ENCODE measurements around the gene REX1BD.
"Not testable (repeated sequence)": the region's sequence is repeated elsewhere in the genome, so short reads cannot be mapped to it uniquely, and the experiment has no call there.

Gene REX1BD

DNA sequence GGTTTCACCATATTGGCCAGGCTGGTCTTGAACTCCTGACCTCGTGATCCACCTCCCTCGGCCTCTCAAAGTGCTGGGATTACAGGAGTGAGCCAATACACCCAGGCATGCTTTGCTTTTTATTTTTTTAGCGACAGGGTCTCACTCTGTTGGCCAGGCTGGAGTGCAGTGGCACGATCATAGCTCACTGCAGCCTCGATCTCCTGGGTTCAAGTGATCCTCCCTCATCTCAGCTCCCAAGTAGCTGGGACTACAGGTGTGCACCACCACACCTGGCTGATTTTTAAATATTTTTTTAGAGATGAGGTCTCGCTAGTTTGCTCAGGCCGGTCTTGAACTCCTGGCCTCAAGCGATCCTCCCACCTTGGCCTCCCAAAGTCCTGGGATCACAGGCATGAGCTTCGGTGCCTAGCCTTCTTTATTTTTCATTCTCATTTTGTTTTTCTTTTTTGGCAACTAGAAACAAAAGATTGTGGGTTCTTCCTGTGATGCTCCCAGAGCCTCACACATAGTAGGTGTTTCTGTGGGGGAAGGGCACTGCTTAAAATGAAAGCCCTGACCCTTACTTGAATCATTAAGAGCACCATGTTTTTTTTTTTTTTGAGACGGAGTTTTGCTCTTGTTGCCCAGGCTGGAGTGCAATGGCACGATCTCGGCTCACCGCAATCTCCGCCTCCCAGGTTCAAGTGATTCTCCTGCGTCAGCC, 12.2 kb downstream of the REX1BD start:
- not testable (repeated sequence) for DNase-seq (ENCODE audit: low read depth in 2 of 2, low spot score in 1 of 2)

DNA sequence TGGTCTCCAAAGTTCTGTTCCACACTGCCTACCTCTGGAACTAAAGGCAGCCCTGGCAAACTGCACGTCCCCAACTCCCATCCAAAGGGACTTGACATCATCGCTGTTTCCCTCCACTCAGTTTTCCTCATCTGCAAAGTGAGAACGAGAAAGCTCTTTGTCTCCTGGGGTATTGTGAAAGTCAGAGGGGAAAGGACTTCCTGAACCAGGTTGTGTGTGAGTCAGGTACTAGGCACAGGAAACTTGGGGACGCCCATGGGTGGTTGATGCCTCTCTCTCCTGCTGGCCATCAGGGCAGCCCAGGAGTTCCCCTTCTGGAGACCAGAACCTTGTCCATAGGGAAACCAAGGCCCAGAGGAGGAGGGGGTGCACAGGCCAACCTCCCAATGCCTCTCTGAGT, 13.3 kb downstream of the REX1BD start:
- DNase-seq (ENCODE audit: low read depth in 2 of 2, low spot score in 1 of 2): no peak

DNA sequence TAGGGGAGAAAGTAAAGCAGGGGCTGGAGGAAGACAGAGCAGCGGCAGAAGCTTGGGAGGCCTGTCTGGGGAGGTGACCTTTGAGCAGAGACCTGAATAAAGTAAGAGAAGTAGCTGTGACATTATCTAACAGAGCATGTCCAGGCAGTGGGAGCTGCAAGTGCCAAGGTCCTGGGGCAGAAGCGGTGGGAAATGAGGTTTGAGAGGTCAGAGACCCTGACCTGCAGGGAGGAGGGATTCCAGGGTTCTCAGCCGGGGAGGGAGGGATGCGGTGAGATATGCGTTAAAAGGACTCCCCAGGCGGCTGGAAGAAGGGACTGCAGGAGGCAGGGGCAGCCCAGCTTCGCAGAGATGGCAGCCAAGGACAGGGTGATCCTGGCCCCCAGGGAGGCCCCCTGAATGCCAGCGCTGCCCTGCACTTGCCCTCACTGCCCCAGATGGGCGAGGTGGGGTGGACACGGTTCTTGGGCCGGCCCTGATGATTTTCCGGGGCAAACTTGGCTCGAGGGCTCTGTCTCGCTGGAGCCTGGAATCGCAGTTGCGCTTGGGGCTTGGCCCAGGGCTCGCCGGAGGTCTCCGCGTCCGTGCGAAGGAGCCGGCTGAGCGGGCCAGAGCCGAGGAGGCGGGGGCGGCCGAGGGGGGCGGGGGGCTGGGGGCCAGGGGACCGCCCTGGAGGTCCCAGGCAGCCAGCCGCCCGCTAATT, 14.8 kb downstream of the REX1BD start:
- DNase-seq (ENCODE audit: low read depth in 2 of 2, low spot score in 1 of 2): no peak

DNA sequence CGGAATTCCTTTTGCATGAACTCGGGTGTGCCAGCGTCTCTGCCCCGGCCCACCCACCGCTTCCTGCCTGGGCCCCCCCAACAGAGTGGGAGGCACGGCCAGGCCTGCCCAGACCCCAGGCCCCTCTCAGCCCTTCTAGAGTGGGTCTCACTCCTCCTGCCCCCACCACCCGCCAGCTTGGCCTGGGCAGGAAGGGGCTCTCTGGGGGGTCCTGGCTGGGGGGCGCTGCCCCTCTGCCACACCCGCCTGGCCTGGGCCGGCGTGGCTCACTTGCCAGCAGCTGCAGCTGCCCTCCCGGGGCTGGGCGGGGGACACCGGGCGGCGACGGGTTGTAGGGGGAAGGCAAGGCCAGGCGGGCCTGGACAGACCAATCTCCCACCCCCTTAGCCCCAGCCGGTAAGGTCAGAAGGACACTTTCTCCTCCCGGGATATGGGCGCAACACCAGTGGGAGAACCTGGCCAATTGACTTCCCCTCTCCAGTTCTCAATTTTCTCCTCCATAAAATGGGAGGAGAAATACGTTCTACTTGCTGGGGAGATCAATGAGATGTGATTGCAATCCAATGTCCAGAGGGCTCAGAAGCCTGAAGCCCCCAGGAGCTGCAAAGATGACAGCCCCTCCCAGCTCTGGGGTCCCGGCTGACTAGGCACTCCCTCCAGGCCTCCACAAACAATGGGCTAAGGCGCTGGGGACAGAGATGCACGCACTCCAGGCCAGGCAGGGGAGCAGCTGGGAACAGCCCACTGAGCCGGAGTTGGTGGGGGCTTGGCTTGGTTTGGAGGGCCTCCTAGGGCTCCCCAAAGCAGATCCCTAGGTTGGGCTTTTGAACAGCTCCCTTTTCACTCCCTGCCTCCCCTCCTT, 15.6 kb downstream of the REX1BD start:
- DNase-seq (ENCODE audit: low read depth in 2 of 2, low spot score in 1 of 2): no peak

DNA sequence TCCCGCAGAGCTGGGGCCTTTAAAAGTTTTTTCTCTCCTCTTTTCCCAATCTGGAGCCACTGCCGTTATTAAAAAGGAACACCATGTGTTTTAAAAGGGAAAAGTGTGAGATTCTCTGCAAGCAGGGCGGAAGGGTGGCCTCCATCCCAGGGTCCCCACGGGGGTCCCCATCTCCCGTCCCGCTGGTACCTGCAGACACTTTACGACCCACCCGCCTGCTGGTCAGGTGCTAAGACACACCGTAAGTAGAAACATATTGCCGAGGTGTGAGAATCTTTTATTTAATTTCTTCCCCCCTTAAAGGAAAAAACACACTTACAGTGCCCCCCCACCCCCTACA, 16.2 kb downstream of the REX1BD start:
- DNase-seq (ENCODE audit: low read depth in 2 of 2, low spot score in 1 of 2): no peak

DNA sequence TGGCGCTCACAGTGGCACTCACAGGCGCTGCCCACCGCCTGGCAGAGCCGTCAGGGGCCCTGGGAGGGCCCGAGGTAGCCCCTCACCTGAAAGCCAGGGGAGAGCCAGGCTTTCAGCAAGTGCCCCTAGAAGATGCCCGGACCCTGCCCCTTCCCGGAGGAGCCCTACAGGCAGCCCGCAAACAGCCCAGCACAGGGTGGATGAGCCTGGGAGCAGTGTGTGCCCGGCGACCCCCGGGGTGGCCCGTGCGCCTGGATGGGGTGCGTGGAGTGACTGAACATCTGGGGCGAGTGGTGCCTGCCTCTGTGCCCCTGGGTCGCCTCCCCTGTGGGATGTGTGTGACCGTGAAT, 16.6 kb downstream of the REX1BD start:
- no peak for DNase-seq (ENCODE audit: low read depth in 2 of 2, low spot score in 1 of 2)

DNA sequence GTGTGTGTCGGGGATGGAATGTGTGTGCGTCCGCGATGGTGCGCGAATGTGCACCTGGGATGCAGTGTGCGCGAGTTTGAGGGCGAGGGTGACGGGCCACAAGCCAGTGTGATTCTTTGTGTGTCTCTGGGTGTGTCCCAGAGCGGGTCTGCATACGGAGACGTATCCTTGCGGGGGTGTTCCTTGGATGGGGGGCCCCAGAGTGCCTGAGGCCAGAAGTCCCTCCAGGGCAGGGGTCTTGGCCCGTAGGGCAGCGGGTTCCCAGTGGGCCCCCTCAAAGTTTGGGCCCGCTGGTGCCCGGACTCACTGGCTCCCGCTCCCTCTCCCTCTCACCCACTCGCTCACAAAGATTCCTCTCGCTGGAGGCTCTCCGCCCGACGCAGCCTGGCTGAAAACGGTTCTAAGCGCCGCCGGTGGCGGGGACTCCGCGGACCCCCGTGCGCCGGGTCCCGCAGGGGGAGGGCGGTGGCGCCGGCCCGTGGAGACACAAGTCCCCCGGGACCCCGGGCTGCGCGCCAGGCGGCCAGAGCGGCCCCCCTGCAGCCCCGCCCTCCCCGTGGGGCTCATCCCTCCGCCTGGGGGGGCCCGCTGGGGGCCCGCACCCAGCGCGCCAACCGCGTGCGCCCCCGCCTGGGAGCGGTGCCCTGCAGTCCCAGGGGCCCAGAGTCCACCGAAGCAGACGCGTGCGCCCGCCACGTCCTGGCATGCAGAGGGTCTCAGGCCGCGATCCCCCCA, 17.1 kb downstream of the REX1BD start:
- DNase-seq (ENCODE audit: low read depth in 2 of 2, low spot score in 1 of 2): no peak

DNA sequence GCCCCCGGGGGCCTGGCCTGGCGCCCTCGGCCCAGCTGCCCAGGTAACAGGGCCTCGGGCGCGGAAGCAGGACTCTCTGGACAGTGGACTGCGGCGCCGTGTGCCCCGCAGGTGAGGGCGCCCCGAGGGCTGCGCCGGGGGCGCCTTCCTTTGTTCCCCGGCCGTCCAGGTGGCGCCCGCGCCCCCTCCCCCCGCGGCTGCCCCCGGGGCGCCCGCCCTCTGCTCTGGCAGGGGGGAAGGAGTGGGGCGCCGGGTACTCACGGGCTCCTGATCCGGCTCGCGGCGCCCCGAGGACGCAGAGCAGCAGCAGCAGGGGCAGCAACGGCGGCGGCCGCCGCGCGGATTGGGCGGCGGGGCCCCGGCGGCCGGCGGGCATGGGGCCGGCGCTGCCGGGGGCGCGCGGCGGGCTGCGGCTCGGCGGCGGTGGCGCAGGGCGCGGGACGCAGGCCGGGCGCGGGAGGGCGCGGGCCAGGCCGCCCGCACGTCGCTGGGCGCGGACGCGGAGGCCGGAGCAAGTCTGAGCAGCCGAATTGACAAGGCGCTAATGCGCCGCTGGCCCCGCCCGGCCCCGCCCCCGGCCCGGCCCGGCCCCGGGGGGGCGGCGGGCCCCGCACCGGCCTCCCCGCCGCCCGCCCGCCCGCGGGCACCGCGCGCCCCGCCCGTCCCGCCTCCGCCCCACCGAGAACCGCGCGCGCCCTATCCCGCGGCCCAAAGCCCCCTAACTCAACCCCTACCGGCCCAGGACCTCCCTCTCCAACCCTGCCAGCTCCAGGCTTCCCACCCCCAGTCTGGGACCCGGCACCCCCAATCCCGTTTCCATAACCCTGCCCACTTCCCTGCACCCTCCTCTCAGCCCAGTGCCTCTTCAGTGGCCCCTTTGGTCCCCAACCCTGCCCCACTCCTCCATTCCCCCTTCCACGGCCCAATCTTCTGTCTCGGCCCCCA, 18.0 kb downstream of the REX1BD start, which contains the start of gene CRLF1:
Gene CRLF1 (minus strand): TSS at position 519 of the 945 bp plus-strand sequence. CDS start 143 bp downstream, at position 376.
- DNase-seq (ENCODE audit: low read depth in 2 of 2, low spot score in 1 of 2): no peak

DNA sequence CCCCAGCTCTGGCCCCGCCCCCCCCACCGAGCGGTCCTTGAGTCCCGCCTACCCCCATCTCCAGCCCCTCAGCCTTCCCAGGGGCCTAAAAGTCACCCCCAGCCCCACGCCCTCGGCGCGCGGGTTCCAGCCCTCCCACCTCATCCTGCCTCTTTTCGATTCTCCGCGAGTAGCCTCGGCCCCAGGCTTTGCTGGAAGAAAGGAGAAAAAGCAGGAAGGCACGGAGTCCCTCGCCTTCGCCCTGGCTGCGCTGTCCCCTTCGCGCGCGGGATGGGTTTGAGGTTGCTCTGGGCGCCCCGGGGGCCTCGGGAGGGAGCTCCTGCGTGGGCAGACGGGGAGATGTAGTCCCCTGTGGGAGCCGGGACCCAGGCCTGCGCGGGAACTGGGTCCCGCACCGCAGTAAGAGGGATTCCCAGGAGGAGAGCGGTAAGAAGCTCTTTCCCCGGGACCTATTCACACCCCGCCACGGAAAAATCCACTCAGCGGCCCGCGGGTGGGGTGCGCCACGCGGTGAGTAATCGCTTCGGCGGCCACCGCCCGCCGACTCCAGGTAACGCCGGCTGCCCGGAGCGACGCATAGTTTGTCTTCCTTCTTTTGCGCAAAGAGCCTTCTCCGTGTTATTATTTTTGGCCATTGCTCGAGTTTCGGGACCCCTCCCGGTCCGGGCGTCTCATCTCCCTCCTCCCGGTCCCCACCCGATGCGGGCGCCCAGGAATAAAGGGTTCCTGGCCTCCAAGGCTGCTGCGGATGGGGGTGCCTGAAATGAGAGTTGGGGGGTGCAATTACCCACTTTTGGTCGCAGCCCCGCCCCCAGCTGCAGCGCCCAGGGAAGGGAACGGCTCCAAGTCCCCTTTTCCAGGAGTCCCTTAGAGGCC, 18.9 kb downstream of the REX1BD start:
- no peak for DNase-seq (ENCODE audit: low read depth in 2 of 2, low spot score in 1 of 2)

DNA sequence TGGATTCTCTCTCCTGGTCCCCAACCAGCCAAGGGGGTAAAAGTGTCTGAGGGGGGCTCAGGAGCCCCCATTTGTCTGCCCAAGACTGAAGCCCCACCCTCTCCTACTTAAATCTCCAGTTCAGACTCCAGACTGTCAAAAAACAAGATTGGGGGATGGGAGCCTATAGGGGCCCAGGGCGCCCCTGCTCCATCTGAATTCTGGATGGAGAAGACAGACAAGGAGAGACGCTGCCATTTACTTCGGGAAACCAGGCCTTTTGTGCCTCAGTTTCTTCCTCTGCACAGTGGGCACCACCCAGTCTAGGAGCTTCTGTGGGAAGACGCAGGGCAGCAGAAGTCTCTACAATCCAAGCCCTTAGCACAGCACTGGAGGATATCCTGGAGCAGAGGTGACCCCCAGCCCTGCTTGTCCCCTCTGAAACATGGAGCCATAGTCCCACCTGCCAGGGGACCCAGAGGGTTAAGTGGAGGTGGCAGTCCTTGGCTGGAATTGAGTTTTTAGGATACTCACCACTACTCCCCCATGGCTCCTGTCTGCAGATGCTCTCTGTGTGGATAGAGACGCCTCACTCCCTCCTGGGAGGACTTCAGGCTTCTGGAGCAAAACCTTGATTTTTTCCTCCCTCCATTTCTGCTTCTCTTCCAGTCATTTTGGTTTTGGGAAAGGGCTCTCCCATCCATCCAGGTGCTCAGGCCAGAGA, 19.7 kb downstream of the REX1BD start:
- DNase-seq (ENCODE audit: low read depth in 2 of 2, low spot score in 1 of 2): no peak

DNA sequence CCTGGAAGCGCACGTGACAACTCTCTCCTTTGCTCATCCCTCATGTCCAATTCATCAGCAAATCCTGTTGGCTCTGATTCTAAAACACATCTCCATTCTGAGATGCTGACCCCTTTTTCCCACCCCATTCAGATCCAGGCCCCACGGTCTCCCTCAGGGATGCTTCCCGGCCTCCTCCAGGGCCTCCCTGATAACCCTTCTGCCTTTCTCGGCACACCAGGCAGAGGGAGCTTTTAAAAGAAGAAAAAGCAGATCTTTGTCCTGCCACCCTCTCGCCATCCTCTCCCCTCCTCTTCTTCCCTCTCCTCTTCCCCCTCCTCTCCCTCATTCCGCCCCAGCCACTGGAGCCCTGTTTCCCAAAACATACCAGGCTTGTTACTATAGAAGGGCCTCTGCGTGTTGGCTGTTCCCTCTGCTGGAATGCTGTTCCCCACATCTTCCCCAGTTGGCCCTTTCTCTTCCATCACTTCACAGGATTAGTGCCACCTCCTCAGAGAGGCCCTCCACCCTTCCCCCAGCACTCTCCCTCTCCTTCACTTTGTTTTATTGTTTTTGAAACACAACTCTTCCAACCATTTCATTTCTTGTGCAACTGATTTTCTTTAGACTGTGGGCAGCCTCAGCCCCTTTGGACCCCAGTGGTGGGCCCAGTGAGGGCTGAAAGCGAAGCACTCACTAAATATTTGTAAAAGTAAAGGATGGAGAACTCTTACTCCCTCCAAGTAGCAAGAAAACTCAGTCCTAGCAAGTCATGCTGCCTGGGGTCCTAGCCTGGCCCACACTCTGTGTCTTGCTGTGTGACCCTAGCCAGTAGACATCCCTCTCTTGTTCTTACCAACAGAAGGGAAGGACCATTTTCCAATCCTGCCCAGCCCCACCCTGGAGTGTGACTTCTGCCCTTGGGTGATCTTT, 20.5 kb downstream of the REX1BD start:
- no peak for DNase-seq (ENCODE audit: low read depth in 2 of 2, low spot score in 1 of 2)

DNA sequence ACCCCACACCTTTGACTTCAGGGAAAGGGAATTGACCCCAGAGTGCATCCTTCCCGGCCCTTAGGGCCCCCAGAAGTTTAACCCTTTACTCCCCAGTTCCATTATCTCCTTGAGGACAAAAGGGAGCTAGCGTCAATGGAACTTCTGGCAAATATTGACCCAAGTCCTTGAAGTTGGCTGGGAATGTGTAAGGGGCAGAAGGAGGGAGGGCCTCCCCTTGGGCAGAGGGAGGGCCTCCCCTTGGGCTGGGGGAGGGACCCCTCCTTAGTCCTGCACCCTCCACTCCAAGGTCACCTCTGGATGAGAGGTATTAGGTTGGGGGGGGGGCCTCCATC, 21.1 kb downstream of the REX1BD start:
- no peak for DNase-seq (ENCODE audit: low read depth in 2 of 2, low spot score in 1 of 2)

DNA sequence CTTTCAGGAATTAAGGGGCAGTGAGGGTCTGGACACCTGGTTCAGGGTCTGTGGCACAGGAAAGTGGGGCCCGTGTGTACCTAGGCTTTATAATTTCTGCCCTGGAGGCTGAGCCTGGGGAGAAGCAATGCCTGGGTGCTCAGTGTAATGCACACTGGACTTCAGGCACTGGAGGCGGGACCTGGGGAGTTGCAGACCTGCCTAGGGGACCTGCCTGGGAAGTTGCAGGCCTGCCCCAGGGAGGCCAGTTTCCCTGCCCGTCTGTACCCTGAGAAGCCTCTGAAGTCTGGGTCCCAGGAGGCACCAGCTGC, 21.6 kb downstream of the REX1BD start:
- DNase-seq (ENCODE audit: low read depth in 2 of 2, low spot score in 1 of 2): no peak

DNA sequence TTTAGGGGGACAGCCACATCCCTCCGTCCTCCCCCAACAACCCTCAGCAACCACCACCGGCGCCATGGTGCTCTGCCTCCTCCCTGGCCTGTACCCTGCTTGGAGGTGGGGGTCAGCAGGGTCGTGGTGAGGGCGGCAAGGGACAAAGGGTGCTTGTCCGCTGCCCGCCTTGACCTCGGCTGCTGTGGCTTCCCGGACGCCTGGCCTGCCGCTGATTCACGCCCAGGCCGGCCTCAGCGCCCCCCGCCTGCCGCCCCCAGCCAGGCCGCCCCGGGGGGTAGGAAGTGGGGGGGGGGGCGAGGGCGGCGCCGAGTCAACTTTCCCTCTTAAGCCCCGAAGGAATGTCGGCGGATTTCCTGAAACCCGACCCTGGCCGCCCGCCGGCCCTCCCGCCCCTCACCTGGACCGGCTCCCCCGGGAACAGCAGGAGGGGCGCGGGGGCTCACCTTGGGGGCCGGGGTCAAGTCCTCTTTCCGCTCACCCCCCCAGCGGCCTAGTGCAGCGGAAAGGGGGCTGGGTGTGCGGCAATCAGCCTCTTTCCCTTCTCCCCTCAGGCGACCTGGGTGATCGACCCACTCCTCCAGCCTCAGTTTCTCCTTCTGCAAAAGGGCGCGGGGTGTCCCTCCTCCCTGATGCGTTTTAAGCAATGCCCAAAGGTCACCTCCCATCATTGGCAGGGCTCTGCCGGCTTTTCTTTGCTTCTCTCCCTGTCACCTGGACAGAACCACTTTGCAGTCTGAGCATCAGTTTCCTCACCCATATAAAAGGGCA, 22.1 kb downstream of the REX1BD start:
- no peak for DNase-seq (ENCODE audit: low read depth in 2 of 2, low spot score in 1 of 2)

DNA sequence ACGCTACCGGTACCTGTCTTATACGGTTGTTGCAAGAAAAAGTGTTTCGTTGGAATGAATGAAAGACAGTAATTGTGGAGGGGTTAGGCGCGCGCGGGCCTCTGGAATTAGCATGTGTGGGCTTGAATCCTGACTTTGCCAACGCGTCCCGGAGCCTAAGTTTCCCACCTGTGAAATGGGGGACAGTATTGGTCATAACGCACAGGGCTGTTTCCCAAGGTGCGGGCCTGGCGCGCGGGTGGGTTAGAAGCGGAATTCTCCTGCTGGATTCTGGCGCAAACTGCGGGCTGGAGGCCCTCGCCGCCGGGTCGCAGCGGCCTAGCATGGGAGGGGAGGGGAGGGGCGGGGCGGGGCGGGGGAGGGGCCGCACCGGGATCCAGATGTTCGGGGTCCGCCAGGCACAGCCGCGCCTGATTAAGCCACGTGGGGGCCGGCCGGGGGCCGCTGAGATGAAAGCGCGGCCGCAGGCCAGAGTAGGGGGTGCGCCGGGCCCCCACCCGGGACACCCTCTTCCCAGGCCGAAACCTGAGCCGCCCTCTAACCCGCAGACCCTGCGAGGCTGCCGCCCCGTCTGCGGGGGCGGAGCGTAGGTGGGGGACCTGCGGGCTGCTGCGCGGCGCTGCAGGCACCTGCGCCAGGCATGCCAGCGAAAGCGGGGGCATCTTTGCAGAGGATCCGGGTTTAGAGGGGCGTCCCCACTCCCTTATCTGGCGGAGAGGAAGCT, 22.9 kb downstream of the REX1BD start:
- peak in 1 of 2 donors; percentile 11 for DNase-seq (ENCODE audit: low read depth in 2 of 2, low spot score in 1 of 2)

DNA sequence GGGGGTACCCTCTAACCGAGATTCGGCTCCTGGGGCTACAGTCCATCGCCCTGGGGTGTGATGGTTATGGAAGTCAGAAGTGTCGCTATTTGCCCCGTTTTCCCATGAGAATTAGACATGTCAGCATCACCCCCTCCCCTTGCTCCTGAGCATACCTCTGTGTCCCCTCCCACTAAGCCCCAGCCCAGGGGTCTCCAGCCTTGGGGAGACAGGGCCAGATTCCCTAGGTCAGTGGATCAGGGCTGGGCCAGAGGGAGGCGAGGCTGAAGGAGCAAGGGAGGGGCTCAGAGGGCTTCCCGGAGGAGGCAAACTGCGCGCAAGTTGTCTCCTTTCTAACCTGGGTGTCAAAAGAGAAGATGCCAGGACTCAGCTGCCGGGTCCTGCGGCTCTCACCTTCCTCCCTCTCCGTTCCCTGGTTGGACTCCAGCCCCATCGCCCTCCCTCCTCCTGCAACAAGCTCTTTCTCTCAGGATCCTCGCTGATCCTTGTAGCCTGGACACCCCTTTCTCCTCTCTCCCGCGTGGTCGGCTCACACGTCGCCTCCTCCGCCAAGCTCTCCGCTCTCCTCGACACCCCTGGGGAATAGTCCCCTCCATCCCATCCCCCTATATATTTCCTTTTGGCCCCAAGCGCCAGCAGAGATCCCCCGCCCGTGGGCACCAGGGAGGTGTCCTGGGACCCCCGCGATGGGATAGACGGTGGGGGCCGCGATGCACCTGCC, 23.6 kb downstream of the REX1BD start:
- DNase-seq (ENCODE audit: low read depth in 2 of 2, low spot score in 1 of 2): no peak
